HepG2 (cell line): Measurements from ENCODE around the gene FBN3.

Experiments
- CBX2 ChIP-seq, 2 experiments: fragments of 200-600 bp in 1 of 2; sonication (generic); formaldehyde crosslinking in 1 of 2; IDR thresholded peaks; 2 replicates each; pipeline versions ENCODE4 v1.7.0 to v1.8.1; 2018 to 2022; ENCODE audit warnings: low read depth in 2 of 2, low read length in 1 of 2, mild to moderate bottlenecking in 1 of 2, missing genetic modification reagents in 1 of 2
- CTCF ChIP-seq: sonication (generic); formaldehyde crosslinking; IDR thresholded peaks from 2 replicates; pipeline ENCODE4 v1.5.0; 2020; ENCODE audit warnings: mild to moderate bottlenecking, missing genetic modification reagents, moderate library complexity
- JUNB ChIP-seq: sonication (generic); formaldehyde crosslinking; IDR thresholded peaks from 2 replicates; pipeline ENCODE4 v1.8.0; 2022; ENCODE audit warnings: missing genetic modification reagents, mild to moderate bottlenecking, borderline replicate concordance
- REST ChIP-seq, 2 experiments: IDR thresholded peaks; 2 replicates each; pipeline ENCODE4 v1.6.1; 2011 to 2012; ENCODE audit warnings: low read length in 2 of 2, borderline replicate concordance in 1 of 2, low read depth in 1 of 2, mild to moderate bottlenecking in 1 of 2, moderate library complexity in 1 of 2
- ZNF639 ChIP-seq: conservative IDR thresholded peaks from 2 replicates; pipeline ENCODE4 v1.6.1; 2018; ENCODE audit warnings: missing genetic modification reagents

GRCh38 chr19:8163759-8164158 lies 14.4 kb upstream of the FBN3 start:
- no peak for TF ChIP-seq REST (IDR thresholded peaks at IDR 0.05; ENCODE audit: borderline replicate concordance in 1 of 2, low read depth in 1 of 2, low read length in 2 of 2)
- no peak for TF ChIP-seq ZNF639 (CRISPR knock-in tag)
- TF ChIP-seq CBX2 (IDR thresholded peaks at IDR 0.05; ENCODE audit: low read depth, low read length), result no peak
- no peak for TF ChIP-seq CBX2 (CRISPR knock-in tag; IDR thresholded peaks at IDR 0.05; ENCODE audit: low read depth)
- TF ChIP-seq JUNB (CRISPR knock-in tag), result no peak
- no peak for TF ChIP-seq CTCF (CRISPR knock-in tag)
